Endodermal cell (in vitro differentiated cells): Measurements from ENCODE around the gene ARHGEF12. TPM values are rescaled to one million over a fixed set of nuclear protein-coding genes. Genes with fewer than 3 reads are reported as not detected.

Source experiments
- DNase-seq: peaks from one replicate; pipeline ENCODE4 v3.0.0-alpha.2; 2017
- H3K27ac ChIP-seq: 2 replicates; pipeline ENCODE4 v1.5.1; 2013; ENCODE audit warnings: mild to moderate bottlenecking, low read depth, low read length, moderate library complexity
- H3K27me3 ChIP-seq: 2 replicates; pipeline ENCODE4 v1.6.1; 2013; ENCODE audit warnings: mild to moderate bottlenecking, low read length, moderate library complexity; ENCODE audit not compliant: insufficient read depth, control insufficient read depth, poor library complexity, severe bottlenecking
- H3K36me3 ChIP-seq: 2 replicates; pipeline ENCODE4 v1.7.0; 2013; ENCODE audit warnings: mild to moderate bottlenecking, low read length, moderate library complexity; ENCODE audit not compliant: control insufficient read depth, insufficient read depth
- H3K4me1 ChIP-seq: one replicate; pipeline ENCODE4 v1.7.0; 2013; ENCODE audit warnings: low read length; ENCODE audit not compliant: control insufficient read depth, insufficient read depth
- H3K4me3 ChIP-seq: 2 replicates; pipeline ENCODE4 v1.5.1; 2013; ENCODE audit warnings: mild to moderate bottlenecking, low read length, moderate library complexity
- H3K9ac ChIP-seq: 2 replicates; pipeline ENCODE4 v1.6.1; 2013; ENCODE audit warnings: mild to moderate bottlenecking, low read length, moderate library complexity; ENCODE audit not compliant: poor library complexity, severe bottlenecking; ENCODE audit errors: extremely low read depth
- H3K9me3 ChIP-seq: 2 replicates; pipeline ENCODE4 v1.6.1; 2013; ENCODE audit warnings: mild to moderate bottlenecking, low read length, moderate library complexity; ENCODE audit not compliant: control insufficient read depth
- H3K27ac Mint-ChIP-seq: 2 replicates; pipeline ENCODE4 v1.8.0; 2020; ENCODE audit warnings: mixed read lengths
- H3K27me3 Mint-ChIP-seq: 2 replicates; pipeline ENCODE4 v1.8.0; 2021; ENCODE audit warnings: mild to moderate bottlenecking, mixed read lengths; ENCODE audit not compliant: insufficient read depth
- H3K36me3 Mint-ChIP-seq: 2 replicates; pipeline ENCODE4 v1.8.0; 2020; ENCODE audit warnings: low read depth, mixed read lengths
- H3K4me1 Mint-ChIP-seq: 2 replicates; pipeline ENCODE4 v1.8.0; 2020; ENCODE audit warnings: mixed read lengths
- H3K4me3 Mint-ChIP-seq: 2 replicates; pipeline ENCODE4 v1.8.0; 2020; ENCODE audit warnings: mild to moderate bottlenecking, moderate library complexity, mixed read lengths
- H3K9me3 Mint-ChIP-seq: 2 replicates; pipeline ENCODE4 v1.8.0; 2020; ENCODE audit warnings: mild to moderate bottlenecking, mixed read lengths
- WGBS, 2 experiments: methylation state at CpG; one replicate each; pipeline versions ENCODE4 v1.1.5 to v1.1.7; 2013; ENCODE audit warnings: missing lambda C conversion rate in 2 of 2, mixed read lengths in 1 of 2; ENCODE audit not compliant: insufficient coverage in 1 of 2, insufficient read length in 1 of 2; 5-methylcytosine and 5-hydroxymethylcytosine counted together
- total RNA-seq, 2 donors: library from RNA; stranded (reverse); fragmentation: NEBNext Ultra II Directional in 1 of 2; extraction: Animal tissue kit (Norgen Biotek cat#: 25700) in 1 of 2; gene quantifications; 2 replicates in 1 of 2; 3 replicates in 1 of 2; pipeline ENCODE4 v1.2.1, GENCODE V29; 2021
- TF ChIP-seq, protein P1 (sequence below): fragments of 200-600 bp; sonication (generic); conservative IDR thresholded peaks from 2 replicates; pipeline ENCODE4 v1.5.0; 2021; ENCODE audit warnings: antibody characterized with exemption, mild to moderate bottlenecking

The ARHGEF12 gene
- total RNA-seq, 2 donors from 2014 or later = 35.3 to 38.7 TPM

GRCh38 chr11:120518356-120518755, 182.1 kb downstream of the ARHGEF12 start:
- TF ChIP-seq, protein P1, sequence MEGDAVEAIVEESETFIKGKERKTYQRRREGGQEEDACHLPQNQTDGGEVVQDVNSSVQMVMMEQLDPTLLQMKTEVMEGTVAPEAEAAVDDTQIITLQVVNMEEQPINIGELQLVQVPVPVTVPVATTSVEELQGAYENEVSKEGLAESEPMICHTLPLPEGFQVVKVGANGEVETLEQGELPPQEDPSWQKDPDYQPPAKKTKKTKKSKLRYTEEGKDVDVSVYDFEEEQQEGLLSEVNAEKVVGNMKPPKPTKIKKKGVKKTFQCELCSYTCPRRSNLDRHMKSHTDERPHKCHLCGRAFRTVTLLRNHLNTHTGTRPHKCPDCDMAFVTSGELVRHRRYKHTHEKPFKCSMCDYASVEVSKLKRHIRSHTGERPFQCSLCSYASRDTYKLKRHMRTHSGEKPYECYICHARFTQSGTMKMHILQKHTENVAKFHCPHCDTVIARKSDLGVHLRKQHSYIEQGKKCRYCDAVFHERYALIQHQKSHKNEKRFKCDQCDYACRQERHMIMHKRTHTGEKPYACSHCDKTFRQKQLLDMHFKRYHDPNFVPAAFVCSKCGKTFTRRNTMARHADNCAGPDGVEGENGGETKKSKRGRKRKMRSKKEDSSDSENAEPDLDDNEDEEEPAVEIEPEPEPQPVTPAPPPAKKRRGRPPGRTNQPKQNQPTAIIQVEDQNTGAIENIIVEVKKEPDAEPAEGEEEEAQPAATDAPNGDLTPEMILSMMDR = no peak
- H3K27me3 ChIP-seq = peaks cover 20% of the 10 kb centered on the region
- H3K9me3 Mint-ChIP-seq = no peaks in the 10 kb centered on the region

DNA sequence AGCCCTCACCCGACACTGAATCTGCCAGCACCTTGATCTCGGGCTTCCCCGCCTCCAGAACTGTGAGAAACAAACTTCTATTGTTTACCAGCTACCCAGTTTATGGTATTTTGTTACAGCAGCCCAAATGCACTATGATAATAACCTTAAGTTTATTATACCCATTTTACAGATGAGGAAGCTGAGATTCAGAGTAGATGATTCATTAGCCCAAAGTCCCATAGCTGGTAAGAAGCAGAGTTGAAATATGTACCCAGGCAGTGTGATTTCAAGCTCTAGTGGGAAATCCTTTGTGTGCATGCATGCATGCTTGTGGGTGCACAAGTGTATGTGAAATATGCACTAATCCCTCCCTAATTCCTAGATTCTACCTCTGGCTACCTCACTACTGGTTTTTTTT, 183.3 kb downstream of the ARHGEF12 start:
- 91 to 100% methylated on average over 3 of the region's 3 CpGs for WGBS, 2 experiments
- DNase-seq = no peak
- peaks cover 29% of the 10 kb centered on the region for H3K27me3 Mint-ChIP-seq
- no peak overlapping the region for H3K27ac Mint-ChIP-seq
- no peaks in the 10 kb centered on the region for H3K36me3 ChIP-seq
- H3K4me1 ChIP-seq = peaks cover 3% of the 10 kb centered on the region
- H3K27me3 ChIP-seq = peaks cover 8% of the 10 kb centered on the region
- no peaks in the 10 kb centered on the region for H3K9me3 ChIP-seq
- H3K4me3 Mint-ChIP-seq = no peak overlapping the region
- peaks cover 27% of the 10 kb centered on the region for H3K4me1 Mint-ChIP-seq
- no peaks in the 10 kb centered on the region for H3K9me3 Mint-ChIP-seq
- H3K4me3 ChIP-seq = no peak overlapping the region
- H3K36me3 Mint-ChIP-seq = no peaks in the 10 kb centered on the region
- H3K9ac ChIP-seq = no peak overlapping the region
- H3K27ac ChIP-seq = no peak overlapping the region
- TF ChIP-seq, protein P1 = no peak

More at GRCh38 chr11:120518356-120518755, 182.1 kb downstream of the ARHGEF12 start:
- H3K4me1 ChIP-seq = peaks cover 3% of the 10 kb centered on the region
- Mint-ChIP-seq H3K4me1 (peaks cover 26% of the 10 kb centered on the region), H3K27me3 (peaks cover 40% of the 10 kb centered on the region), H3K27ac (no peak overlapping the region), H3K4me3 (no peak overlapping the region), H3K36me3 (no peaks in the 10 kb centered on the region)
- WGBS, 2 experiments = 96 to 100% methylated on average over 4 to 7 of the region's 7 CpGs
- DNase-seq = no peak
- no peak overlapping the region for H3K9ac ChIP-seq
- H3K9me3 ChIP-seq = no peaks in the 10 kb centered on the region
- H3K27ac ChIP-seq = no peak overlapping the region
- H3K36me3 ChIP-seq = no peaks in the 10 kb centered on the region
- H3K4me3 ChIP-seq = no peak overlapping the region

DNA sequence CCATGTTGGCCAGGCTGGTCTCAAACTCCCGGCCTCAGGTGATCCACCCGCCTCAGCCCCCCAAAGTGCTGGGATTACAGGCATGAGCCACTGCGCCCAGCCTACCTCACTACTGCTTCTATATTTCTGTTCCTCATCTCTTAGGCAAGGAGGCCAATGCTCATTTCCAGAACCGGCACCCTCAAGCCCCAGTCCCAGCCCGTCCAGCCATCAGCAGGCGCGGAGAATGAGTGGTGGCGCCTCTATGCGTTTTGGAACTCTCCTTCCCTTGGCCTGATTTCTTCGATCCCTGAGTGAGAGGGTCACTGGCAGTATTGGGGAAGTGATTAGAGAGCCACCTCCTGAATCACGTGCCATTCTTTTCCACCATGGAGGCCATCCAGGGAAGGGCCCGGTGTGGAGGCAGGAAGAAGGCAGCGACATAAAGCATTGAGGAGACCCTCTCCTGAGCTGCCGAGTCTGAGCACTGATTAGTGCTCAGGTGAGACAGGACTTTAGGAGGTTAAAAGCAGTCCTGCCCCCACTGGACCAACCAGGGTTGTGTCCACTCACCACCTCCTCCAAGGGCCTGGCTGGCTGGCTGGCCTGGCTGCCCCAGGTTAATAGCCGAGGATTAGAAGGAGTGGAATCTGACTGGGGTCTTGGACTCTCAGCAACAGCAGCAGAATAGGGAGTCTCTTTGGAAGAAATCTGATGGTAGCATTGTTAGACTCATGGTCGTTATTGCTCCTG, 184.0 kb downstream of the ARHGEF12 start:
- H3K27me3 Mint-ChIP-seq = peaks cover 25% of the 10 kb centered on the region
- no peak for DNase-seq
- H3K9me3 Mint-ChIP-seq = no peaks in the 10 kb centered on the region
- no peak overlapping the region for H3K27ac Mint-ChIP-seq
- TF ChIP-seq, protein P1 = no peak
- no peaks in the 10 kb centered on the region for H3K9me3 ChIP-seq
- 91 to 92% methylated on average over 14 to 16 of the region's 16 CpGs for WGBS, 2 experiments
- H3K36me3 ChIP-seq = no peaks in the 10 kb centered on the region
- H3K36me3 Mint-ChIP-seq = no peaks in the 10 kb centered on the region
- H3K4me3 Mint-ChIP-seq = no peak overlapping the region
- peaks cover 3% of the 10 kb centered on the region for H3K4me1 ChIP-seq
- no peak overlapping the region for H3K9ac ChIP-seq
- no peak overlapping the region for H3K27ac ChIP-seq
- H3K4me1 Mint-ChIP-seq = peaks cover 27% of the 10 kb centered on the region
- H3K4me3 ChIP-seq = no peak overlapping the region
- H3K27me3 ChIP-seq = peaks cover 4% of the 10 kb centered on the region
